Stimulated activated CD8-positive, alpha-beta memory T cell treated with anti-CD3 and anti-CD28 coated beads, Interleukin-7, amount 100 ng/mL, for 1 hour (primary cell): Measurements from ENCODE around the gene KIF19.
A peak's percentile ranks its signal among the peaks of the same experiment; 100 is the strongest.
"Not testable (repeated sequence)": the region's sequence is repeated elsewhere in the genome, so short reads cannot be mapped to it uniquely, and the experiment has no call there.

Experiments
- DNase-seq, 2 donors: peaks; one replicate each; pipeline ENCODE4 v3.0.0-alpha.2; 2020; ENCODE audit warnings: low read depth in 2 of 2

KIF19 gene, protein sequence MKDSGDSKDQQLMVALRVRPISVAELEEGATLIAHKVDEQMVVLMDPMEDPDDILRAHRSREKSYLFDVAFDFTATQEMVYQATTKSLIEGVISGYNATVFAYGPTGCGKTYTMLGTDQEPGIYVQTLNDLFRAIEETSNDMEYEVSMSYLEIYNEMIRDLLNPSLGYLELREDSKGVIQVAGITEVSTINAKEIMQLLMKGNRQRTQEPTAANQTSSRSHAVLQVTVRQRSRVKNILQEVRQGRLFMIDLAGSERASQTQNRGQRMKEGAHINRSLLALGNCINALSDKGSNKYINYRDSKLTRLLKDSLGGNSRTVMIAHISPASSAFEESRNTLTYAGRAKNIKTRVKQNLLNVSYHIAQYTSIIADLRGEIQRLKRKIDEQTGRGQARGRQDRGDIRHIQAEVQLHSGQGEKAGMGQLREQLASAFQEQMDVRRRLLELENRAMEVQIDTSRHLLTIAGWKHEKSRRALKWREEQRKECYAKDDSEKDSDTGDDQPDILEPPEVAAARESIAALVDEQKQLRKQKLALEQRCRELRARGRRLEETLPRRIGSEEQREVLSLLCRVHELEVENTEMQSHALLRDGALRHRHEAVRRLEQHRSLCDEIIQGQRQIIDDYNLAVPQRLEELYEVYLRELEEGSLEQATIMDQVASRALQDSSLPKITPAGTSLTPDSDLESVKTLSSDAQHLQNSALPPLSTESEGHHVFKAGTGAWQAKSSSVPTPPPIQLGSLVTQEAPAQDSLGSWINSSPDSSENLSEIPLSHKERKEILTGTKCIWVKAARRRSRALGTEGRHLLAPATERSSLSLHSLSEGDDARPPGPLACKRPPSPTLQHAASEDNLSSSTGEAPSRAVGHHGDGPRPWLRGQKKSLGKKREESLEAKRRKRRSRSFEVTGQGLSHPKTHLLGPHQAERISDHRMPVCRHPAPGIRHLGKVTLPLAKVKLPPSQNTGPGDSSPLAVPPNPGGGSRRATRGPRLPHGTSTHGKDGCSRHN

DNA sequence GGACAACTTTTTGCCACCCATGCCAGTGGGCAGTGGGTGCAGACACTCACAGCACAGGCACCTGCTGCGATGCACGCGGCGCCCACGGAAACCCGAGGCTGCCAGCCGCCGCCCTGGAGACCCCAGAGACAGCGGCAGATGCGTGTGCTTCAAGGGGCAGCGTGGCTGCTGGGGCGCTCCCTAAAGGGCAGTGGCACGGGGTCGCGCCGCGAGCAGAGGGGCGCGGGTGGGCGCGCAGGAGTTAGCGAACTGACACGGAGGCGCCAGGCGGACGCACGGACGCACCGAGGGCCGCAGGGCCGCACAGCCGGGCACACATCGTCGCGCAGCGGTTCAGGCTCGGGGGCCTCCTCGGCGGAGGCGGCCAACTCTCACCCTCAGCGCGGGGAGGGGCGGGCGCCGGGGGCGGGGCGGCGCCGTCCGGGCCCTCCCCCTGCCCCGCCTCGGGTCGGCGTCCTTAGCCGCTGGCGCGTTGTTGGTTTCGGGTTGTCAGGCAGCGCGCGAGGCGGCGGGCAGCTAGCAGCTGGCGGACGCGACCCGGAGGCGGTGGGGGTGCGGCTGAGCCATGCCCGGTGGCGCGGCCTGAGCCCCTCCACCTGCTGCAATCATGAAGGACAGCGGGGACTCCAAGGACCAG lies at the start of gene KIF19:
TSS of gene KIF19 (plus strand) at position 484 of the 637 bp plus-strand sequence. CDS start at position 608, 124 bp downstream.
- DNase-seq: peak; percentile 11 to 24

DNA sequence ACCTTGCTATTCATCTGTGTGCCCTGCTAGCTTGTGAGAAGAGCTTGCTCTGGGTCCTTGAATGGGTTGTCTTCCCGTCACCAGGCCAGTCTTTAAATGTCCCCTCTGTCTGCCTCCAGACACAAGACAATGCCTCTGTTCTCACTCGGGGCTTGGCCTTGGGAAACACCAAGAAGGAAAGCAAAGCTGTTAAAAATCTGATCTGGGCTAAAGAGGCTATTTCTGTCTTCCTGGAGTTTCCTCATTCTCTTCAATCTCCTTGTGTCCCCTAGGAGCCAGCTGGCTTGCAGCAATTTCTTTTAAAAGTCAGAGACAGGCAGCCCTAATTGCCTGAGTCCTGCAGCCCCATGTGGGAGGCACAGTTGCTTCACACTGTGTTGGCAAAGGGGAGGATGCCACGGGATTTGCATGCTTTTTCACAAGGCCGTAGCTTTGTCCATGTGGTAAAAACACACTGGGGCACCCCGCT lies 49.5 kb upstream of the KIF19 start:
- DNase-seq: no peak

DNA sequence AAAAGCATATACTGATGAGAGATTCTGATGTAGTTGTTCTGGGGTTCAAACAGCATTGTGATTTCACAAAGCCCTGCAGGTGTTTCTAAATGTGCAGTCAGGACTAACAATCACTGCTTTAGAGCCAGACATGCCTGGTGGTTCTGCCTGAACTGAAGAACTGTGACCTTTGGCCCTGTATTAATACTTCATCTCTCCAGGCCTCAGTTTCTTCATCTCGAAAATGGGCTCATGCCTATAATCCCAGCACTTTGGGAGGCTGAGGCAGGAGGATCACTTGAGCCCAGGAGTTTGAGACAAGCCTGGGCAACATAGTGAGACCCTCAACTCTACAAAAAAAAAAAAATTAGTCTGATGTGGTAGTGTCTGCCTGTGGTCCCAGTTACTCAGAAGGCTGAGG lies 48.1 kb upstream of the KIF19 start:
- DNase-seq: no peak

DNA sequence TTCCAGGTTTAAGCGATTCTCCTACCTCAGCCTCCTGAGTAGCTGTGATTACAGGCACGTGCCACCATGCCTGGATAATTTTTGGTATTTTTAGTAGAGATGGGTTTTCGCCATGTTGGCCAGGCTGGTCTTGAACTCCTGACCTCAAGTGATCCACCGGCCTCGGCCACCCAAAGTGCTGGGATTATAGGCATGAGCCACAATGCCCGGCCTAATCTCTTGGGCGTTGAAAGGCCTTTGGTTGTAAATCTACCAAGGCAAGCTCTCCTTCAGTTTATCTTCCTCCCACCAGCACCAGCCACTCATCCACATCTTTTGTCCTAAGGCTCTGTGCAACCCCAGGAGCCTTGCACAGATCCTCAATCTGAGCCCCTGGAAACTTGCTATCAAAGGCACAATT lies 46.4 kb upstream of the KIF19 start:
- DNase-seq: not testable (repeated sequence)

DNA sequence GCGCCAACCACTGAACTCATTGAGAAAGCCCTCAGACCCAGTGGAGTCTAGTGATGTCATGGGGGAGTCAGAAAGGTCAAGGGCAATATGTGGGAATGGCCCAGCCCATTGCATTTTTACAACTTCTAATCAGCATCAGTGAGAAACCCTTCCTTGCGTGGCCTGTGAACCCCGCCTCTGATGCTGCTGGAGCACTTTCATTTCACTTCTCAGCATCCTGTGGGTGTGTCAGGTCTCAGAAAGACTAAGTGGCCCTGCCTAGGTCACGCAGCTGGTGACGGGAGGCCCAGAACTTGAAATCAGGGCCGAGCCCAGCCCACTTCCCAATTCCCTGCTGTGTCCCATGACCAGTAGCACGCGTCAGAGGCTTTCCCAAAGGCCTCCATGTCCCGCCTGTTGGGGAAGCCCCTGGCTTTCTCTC lies 45.9 kb upstream of the KIF19 start:
- DNase-seq: peak in 1 of 2 donors; percentile 24

DNA sequence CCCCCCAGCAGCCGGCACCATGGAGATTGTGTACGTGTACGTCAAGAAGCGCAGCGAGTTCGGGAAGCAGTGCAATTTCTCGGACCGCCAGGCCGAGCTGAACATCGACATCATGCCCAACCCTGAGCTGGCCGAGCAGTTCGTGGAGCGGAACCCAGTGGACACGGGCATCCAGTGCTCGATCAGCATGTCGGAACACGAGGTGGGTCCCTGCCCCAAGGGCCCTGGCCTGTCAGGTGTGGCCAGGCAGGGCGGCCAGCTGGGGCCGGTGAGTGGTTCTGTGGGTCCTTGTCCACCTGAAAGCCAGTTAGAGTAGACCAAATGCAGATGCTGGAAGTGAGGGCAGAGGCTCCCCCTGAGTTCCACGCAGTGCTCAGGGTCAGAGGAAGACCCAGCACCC lies 44.2 kb upstream of the KIF19 start:
- DNase-seq: no peak

DNA sequence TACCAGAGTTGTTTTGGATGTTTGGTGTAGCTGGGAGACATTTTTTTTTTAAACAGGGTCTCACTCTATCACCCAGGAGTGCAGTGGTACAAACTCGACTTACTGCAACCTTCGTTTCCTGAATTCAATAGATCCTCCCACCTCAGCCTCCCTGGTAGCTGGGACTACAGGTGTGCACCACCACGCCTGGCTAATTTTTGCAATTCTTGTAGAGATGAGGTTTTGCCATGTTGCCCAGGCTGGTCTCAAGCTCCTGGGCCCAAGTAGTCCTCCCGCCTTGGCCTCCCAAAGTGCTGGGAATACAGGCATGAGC lies 43.8 kb upstream of the KIF19 start:
- DNase-seq: not testable (repeated sequence)

DNA sequence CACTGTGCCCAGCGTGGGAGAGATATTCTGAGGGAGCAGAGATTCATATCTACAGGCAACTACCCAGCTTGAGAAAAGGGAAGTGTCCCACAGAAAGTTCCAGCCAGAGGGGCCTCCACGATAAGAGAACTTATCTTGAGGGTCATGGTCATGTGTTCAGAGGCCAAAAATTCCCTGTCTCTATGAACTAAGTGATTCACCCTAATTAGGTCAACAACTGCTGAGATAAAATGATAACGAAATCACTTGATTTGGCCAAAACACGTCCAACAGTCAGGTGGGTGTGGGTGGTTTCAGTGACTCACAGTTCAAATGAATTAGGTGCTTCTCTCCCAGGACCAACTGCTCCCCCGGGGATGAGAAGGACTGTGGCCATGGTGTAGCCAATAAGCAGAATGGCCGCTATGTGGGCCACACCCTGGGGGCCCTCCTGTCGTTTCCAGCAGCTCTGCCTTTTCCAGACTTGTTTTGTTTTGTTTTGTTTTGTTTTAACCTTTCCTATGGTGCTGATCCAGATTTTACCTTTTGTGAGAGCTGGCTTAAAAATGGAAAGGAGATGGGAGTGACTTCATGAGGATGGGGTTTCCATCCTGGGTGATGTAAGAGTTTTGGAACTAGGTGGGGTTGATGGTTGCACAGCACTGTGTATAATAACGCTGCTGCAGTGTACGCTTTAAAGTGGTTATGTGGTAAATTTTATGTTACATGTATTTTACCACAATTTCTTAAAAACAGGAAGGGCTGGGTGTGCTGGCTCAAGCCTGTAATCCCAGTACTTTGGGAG lies 43.2 kb upstream of the KIF19 start:
- no peak for DNase-seq

DNA sequence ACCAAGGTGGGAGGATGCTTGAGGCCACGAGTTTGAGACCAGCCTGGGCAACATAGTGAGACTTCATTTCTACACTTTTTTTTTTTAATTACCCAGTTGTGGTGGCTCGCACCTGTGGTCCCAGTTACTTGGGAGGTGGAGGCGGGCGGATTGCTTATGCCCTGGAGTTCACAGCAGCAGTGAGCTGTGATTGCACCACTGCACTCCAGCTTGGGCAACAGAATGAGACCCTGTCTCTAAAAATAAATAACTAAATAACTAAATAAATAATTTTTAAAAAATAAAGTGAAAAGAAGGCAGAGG lies 42.7 kb upstream of the KIF19 start:
- DNase-seq: no peak

DNA sequence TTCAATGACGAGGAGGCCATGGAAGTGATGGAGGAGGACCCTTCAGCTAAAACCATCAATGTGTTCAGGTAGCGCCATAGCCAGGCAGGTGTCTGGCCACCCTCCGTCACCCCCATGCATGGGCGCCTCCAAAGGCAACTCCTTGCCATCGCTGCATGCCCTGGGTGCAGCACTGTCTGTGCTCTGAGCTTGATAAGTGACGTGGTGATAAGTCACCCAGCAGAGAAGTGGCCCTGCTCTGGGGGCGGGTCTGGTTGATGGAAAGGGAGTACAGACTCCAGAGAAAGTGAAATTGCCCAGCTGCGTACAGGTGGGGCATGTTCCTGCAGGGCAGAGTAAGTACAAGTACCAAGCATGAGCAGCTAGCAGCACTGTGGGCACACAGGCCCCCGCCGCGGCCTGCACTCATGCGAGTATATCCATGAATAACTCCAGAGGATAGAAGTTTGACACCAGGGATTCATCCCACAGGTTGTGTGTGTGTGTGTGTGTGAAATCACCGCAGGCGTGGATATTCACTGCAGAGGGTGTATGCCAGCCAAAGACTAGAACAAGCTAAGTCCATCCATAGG lies 38.9 kb upstream of the KIF19 start:
- DNase-seq: no peak

DNA sequence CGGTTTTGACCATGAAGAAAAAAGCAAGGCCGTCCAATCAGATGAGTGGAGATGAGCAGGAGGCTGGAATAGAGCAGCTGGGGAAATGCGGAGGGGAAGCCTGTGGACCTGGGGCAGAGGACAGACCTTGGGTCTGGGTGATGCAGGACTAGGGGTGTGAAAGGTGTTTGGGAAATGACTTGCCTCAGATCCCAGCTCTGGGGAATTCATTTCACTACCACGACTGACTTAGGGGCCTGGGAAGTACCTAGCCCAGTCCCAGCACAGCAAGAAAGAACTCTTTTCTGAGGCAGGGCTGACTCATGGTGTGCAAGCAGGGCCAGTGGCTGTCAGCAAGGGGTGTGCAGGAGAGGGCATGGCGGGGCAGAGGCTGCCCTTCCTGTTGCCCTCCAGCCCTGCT lies 37.2 kb upstream of the KIF19 start:
- DNase-seq: no peak

DNA sequence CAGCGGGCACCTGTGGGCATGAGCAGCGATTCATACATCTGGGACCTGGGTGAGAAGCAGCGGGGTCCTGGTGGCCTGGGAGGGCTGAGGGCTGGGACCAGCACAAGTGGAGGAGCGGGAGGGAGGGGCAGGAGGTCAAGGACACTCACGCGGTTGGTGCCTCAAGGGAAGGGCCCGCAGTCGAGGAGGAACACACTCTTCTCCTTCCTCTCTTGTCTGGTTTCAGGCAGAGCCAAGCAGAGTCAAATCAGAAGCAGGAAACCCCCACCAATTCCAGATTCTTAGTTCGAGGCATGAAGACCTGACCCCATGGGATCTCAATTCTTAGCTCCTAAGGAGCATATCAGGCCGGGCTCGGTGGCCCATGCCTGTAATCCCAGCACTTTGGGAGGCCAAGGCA lies 36.3 kb upstream of the KIF19 start:
- no peak for DNase-seq

DNA sequence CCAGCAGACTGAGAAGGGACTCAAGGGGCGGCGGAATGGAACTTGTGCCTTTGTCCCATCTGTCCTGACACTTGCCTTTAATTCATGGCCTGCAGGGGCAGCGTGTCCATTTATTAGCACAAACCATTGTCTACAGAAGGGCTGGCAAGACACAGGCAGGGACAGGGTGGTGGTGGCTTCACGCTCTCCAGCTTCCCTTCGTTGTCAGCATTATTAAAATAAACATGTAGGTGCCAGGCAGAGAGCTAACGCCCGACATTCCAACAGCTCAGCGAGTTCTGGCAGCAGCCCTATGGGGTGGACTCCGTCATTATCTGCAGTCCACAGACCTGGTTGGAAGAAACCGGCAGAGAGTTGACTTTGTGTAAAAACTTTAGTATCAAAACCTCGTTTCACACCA lies 35.7 kb upstream of the KIF19 start:
- no peak for DNase-seq

DNA sequence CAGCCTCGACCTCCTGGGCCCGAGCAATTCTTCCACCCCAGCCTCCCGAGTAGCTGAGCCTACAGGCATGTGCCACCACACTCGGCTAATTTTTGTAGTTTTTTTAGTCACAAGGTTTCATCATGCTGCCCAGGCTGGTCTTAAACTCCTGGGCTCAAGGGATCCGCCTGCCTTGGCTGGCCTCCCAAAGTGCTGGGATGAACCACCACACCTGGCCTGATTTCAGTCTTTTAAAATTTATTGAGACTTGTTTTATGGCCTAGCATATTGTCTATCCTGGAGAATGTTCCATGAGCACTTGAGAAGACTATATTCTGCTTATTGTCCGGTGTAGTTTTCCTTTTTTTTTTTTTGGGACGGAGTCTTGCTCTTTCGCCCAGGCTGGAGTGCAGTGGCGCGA lies 33.5 kb upstream of the KIF19 start:
- no peak for DNase-seq

DNA sequence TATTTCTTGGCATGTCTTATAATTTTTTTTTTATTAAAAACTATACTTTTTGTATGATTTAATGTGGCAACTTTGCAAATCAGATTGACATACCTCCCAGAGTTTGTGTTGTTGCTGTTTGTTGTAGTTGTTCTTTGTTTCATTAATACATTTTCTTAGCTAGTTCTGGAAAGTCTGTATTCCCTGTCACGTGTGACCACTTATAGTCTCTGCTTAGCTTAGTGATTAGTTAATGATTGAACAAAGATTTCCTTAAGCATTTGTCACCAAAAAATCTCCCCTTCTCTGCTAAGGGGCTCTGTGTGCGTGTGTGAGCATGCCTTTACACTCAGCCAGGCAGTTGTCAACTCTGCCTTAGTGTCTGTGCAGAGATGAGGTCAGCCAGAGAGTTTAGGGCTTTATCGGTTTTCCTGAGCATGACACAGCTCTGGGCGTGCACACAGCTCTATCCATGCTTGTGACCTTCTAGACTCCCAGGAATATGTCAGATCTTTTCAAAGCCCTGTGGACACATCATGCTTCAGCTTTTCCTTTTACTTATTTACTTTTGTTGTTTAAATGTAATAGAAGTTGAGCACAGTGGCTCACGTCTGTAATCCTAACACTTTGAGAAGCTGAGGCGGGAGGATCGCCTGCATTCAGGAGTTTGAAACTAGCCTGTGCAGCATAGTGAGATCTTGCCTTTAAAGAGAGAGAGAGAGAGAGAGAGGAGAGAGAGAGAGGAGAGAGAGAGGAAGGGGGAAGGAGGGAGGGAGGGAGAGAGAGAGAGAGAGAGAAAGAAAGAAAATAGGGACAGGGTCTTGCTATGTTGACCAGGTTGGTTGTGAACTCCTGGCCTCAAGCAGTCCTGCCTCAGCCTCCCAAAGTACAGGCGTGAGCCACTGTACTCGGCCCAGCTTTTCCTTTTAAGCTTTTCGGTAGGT lies 30.1 kb upstream of the KIF19 start:
- no peak for DNase-seq

DNA sequence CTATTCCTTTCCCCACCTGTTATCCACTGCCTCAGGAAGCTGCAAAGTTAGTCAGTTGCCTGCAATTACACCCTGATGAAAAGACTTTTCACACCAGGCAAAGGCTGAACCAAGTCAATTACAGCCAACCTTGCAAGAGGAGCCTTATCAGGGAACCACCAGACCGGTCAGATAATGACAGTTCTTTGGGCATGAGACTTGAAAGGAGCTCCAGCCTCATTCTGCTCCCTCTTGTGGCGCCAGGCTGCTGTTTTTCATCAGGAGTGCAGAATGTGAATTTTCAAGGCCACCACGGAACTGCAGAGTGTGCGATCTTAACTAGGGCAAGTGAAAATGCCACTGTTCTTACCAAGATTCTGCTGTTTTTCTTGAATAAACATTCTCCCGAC lies 29.5 kb upstream of the KIF19 start:
- DNase-seq: no peak

DNA sequence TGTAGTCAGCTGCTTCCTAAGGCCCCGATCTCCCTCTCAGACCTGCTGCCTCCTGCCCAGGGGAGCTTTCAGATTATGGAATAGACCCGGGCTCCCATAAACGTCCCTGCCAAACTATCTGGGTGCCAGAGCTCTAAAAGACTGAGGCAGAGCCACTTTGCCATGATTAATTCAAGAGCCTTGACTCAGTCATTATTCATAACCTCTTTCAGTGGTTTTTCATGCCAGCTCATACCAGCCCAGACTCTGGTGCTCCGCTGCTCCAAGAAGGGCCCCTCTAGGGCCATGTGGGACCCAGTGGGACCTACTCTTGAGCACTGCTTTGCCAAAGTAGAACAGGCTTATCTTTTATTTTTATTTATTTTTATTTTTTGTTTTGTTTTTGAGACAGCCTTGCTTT lies 28.1 kb upstream of the KIF19 start:
- DNase-seq: no peak

DNA sequence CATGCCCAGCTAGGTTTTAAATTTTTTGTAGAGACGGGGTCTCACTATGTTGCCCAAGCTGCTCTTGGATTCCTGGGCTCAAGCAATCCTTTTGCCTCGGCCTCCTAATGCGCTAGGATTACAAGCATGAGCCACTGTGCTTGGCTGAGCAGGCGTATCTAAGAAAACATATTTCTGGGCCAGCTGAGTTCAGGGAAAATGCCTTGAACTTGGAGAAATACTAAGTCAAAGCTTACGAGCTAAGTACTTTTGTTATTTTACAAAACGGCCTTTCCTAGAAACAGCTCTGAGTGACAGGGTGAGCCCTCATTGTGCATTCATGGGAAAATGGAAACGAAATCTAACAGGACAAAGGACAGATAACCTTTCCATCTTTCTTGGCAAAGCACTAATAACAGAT lies 27.2 kb upstream of the KIF19 start:
- DNase-seq: no peak

DNA sequence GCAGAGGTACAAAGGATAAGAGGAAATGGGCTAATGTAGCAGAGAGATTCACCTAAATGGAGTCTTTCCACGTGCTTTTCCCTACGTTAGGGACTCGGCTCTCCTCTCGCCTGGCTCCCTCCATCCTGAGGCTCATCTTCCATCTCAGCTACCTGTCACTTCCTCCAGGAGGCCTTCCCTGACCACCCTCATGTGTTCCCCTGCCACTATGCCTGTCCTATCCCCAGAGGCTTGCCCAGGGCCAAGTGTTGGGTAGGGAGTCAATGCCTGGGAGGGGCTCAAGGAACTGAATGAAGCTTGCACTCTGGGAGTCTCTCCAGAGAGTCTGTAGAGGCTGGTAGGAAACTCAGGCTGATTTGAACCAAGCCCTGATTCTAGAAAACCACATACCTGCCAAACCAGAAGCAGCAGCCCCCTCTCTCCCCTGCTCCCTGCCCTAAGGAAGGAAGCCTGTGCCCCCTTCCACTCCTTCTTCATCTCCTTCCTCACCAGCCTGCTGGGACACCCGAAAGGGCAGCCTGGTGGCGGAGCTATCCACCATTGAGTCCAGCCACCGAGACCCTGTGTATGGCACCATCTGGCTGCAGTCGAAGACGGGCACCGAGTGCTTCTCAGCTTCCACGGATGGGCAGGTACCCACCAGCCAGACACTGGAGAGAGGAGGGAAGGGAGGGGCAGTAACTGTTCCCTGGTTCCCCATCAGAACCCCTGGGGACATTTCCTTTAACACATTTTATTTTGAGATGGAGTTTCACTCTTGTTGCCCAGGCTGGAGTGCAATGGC lies 26.6 kb upstream of the KIF19 start:
- no peak for DNase-seq
